SK-N-MC (cell line): ENCODE results near the gene RBMS1.

Source experiments
- EZH2 ChIP-seq: fragments of 200-600 bp; sonication (generic); IDR thresholded peaks from one replicate; pipeline ENCODE4 v1.6.1; 2017; ENCODE audit warnings: antibody characterized with exemption
- FOXP2 ChIP-seq: optimal IDR thresholded peaks from 2 replicates; pipeline ENCODE3; 2011; ENCODE audit warnings: mild to moderate bottlenecking, moderate library complexity; ENCODE audit not compliant: insufficient read depth; ENCODE audit errors: extremely low read length, control extremely low read depth
- POLR2AphosphoS5 ChIP-seq: IDR thresholded peaks from 2 replicates; pipeline ENCODE4 v1.6.1; 2012; ENCODE audit warnings: mild to moderate bottlenecking, low read depth, low read length, borderline replicate concordance

DNA sequence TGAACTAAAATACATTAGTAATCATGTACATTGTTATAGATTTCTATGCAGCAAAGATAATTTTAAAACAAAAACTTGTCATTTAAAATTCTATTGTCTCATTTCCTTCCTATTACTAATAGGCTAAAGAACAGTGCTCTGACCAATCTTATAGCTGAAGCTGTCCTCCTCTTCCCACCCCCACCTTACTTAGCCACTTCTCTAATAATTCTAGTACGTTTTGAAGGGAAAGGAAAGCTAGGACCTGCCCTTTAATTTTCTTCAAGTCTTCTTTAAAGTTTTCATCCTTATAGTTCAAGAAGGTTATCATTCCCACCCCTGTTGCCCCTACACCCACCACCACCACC, 121.6 kb downstream of the RBMS1 start:
- no peak for TF ChIP-seq EZH2
- no peak for TF ChIP-seq FOXP2
- no peak for TF ChIP-seq POLR2AphosphoS5
